GM18499 (cell line): Measurements from ENCODE around the gene C3.

Experiments
- ATAC-seq: cut with Tn5 transposase; IDR thresholded peaks from one replicate; pipeline ENCODE4 v1.9.1; 2021; ENCODE audit warnings: moderate number of reproducible peaks; ENCODE audit not compliant: insufficient read depth, unreplicated experiment

The C3 gene

DNA sequence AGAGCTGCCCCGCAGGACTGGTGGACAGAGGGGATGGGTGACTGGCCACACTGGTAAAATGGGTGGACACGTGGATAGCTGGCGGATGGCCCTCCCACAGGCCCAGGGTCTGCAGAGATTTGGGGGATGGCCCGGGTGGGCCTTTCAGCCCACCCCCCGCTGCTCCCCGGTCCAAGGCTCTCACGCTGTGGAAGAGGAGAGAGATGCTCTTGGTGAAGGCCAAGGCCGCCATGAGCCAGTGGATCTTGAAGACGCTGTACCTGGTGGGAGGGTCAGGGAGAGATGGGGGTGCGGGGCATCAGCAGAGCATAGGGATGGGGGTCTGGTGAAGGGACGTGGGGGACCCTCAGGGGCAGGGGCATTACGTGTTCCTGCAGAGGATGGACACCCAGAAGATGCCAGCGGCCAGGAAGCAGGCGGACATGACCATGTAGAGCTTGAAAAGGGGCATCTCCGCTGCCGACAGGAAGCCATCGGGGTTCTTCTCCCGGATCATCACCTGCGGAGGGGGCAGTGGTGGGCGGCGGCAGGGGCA is 12.4 kb upstream of the C3 start:
- no peak for ATAC-seq

DNA sequence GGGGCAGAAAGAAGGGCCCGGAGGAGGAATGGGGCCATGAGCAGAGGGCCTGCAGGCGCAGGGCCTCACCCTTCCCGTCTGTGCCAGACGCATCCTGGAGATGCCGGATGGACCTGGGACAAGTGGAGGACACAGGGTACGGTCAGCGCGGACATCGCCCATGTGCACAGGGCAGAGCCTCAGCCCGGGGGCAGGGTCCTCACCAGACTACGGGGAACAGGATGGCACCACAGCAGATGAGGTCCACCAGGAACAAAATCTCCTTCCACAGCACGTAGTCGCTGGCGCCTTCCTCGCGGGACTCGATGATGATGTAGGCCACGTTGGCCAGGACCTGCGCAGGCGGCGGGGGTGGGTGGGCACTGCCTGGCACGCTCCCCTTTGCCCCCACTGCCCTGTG is 11.4 kb upstream of the C3 start:
- no peak for ATAC-seq

GRCh38 chr19:6730941-6731670 is 10.7 kb upstream of the C3 start:
- ATAC-seq = no peak

- no peak for ATAC-seq
These were observed 9.8 kb upstream of the C3 start for GRCh38 chr19:6730153-6730804.

- no peak for ATAC-seq
These were observed 9.2 kb upstream of the C3 start for GRCh38 chr19:6729573-6730152.

GRCh38 chr19:6728346-6728745 is 7.9 kb upstream of the C3 start:
- no peak for ATAC-seq

DNA sequence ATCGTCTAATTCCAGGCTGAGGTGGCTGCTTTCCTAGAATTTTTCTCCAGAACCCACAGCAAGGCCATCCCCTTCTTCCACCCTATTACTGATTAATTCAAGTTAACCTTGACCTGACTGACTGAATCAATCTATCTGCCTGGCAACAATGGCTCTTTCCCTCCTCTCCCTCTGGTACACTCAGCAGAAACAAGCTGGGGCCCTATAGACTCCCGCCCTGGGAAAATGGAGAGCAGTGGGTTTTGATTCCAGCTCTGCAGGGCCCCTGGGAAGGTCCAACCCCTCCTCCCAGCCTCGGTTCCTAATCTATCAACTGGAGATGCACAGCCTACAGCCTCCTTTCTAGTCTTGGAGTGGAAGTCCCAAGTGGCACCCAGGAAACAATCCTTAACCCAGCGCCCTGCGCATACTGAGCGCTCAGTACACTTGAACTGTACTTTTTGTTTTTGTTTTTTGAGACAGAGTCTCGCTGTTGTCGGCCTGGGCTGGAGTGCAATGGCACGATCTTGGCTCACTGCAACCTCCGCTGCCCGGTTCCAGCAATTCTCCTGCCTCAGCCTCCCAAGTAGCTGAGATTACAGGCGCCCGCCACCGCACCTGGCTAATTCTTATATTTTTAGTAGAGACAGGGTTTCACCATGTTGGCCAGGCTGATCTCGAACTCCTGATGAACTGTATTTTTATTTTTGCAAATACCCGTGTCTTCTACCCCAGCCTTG is 5.2 kb upstream of the C3 start:
- no peak for ATAC-seq

GRCh38 chr19:6724631-6725492 is 4.4 kb upstream of the C3 start:
- ATAC-seq = no peak

- no peak for ATAC-seq
These were observed 3.3 kb upstream of the C3 start for GRCh38 chr19:6723738-6724137.

DNA sequence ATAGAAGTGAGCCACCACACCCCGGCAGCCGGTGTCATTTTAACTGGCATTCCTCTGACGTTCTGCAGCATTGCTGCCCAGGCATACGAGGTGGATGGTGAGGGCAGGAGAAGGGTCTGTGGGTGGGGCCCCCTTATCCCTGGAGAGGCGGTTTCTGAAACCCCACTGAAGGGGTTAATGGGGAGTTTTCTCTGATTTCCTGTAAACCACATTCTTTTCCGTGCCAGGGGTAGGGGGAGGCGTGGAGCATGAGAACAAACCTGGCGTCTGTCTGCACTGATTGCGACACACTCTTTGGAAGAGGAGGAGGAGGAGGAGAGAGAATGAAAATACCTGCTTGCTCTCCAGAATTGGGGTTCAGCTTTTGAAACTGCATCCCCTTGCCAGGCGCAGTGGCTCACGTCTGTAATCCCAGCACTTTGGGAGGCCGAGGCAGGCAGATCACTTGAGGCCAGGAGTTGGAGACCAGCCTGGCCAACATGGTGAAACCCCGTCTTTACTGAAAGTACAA is 2.7 kb upstream of the C3 start:
- ATAC-seq = no peak

- ATAC-seq = no peak
These were observed 1.3 kb upstream of the C3 start for GRCh38 chr19:6721773-6722172.

DNA sequence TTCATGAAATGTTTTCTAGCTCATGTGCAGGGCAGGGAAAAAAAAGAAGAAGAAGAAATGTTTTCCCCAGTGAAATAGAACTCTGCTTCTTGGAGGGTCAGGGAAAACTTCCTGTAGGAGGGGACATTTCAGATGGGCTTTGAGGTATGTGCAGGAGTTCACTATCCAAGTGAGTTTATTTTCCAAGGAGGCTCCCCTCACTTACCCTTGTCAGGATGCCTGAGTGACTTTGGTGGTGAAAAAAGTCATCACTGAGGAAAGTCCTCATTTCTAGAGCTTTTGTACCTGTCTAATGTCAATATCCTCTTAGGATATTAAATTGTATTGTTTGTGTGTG is 656 bp upstream of the C3 start:
- ATAC-seq = no peak

GRCh38 chr19:6719992-6720368 is 470 bp downstream of the C3 start:
- ATAC-seq = no peak

DNA sequence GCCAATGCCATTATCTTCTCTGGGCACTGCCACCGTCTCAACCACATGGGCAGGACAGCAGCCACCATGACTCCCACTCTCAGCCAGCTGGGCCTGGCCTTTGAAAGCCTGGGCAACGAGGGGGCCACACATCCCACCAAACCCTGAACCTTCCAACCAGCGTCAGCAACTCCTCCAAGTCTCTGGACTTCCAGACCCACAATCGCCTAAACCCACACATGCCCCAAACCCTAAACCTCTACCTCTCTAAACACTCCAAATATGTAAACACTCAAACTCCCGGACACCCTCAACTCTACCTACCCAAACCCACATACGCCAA is 949 bp downstream of the C3 start:
- ATAC-seq = no peak

DNA sequence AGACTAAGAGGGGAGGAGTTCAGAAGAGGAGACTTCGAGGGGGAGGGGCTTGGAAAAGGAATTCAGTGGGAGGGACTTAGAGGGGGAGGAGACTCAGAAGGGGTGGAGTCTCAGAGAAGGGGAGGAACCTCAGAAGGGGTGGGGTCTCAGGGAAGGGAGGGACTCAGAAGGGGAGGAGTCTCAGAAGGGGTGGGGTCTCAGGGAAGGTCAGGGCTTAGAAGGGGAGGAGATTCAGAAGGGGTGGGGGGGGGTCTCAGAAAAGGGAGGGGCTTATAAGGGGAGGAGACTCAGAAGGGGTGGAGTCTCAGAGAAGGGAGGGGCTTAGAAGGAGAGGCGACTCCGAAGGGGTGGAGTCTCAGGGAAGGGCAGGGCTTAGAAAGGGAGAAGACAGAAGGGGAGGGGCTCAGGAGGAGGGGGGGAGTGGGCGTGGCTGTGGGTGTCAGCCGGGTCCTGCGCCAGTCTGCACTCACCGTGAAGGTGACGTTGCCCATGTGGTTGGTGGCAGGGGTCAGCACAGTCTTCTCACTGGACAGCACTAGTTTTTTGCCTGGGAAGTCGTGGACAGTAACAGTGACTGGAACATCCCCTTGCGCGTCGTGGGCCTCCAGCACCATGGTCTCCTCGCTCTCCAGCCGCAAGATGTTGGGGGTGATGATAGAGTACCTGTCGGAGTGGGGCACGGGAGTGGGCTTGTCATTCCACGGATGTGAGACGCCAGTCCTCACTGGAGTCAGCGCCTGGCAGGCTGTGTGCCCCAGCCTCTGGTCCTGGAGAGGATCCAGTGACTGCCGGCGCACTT is 1.5 kb downstream of the C3 start:
- ATAC-seq = no peak

DNA sequence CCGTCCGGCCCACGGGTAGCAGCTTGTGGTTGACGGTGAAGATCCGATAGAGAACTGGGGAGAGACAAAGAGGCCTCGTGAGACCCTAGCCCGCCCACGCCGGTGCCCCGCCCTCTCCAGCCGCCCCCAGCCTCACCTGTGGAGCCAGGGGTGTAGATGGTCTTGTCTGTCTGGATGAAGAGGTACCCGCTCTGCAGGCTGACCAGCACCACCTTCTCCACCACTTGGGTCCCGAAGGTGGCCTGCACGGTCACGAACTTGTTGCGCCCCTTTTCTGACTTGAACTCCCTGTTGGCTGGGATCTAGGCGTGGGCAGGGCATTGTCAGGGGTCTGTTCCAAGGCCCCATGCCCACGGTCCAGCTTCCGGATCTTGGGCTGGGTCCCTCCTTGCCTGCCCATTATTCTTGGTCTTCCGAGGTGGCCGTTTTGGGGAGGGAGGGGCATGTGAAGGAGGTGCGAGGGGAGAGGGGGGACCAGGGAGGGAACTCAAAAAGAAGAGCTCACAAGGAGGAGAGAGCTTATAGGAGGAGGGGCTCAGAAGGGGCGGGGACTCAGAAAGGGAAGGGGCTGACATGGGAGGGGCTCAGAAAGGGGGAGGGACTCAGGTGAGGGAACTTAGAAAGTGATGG is 2.2 kb downstream of the C3 start:
- no peak for ATAC-seq

DNA sequence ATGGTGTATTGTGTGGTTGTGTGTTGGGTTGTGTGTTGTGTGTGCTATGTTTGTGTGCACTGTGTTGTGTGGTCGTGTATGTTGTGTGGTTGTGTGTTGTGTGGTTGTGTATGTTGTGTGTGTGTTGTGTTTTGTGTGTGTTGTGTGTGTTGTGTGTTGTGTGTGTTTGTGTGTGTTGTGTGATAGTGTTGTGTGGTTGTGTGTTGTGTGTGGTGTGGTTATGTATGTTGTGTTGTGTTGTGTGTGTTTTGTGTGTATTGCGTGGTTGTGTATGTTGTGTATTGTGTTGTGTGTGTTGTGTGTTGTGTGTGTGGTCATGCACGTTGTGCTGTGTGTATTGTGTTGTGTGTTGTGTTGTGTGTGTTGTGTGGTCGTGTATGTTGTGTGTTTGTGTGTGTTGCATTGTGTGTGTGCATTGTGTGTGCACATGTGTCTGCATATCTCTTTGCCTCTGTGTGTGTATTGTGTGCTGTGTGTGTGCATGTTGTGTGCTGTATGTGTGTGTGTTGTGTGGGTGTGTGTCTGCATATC is 2.9 kb downstream of the C3 start:
- ATAC-seq = no peak

GRCh38 chr19:6717036-6717435 is 3.4 kb downstream of the C3 start:
- ATAC-seq = no peak

GRCh38 chr19:6716610-6716970 is 3.9 kb downstream of the C3 start:
- ATAC-seq = no peak
